ENCODE results near the gene TEX29. TPM values are rescaled to one million over a fixed set of nuclear protein-coding genes. Genes with fewer than 3 reads are reported as not detected.

The TEX29 gene
- total and polyA plus RNA-seq, 10 of the 15 experiments (the other 5 are each of a cell fraction or from before 2014, with no cell fraction given), result 0.14 to 0.30 (median 0.22) TPM; not detected in 7

DNA sequence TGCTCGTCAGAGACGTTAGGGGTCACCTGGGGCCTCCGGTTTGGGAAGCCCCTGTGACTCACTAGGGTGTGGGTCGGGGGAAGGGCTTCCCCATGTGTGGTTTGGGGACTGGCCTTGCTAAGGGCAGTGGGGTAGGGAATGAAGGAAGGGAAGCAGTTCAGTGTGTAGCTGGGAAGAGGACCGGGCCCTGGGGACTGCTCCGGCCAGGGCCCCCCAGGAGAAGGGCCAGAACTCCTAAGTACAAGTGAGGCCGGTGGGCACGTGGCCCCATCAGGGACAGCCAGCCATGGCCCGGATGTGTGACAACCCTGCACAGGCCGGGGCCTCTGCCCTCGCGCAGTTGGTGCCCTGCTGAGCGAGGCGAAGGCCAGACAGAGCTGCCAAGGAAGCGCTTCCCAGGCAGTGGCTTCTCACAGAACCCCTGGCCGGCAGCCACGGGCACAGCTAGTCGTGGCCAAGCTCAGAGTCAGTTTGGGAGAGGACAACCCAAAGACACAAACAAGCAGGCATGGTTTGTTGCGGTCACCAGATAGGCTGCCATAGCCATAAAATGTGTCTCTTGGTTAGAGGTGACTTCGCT lies 25.7 kb downstream of the TEX29 start:
- H3K79me2 ChIP-seq (ENCODE audit: control insufficient read depth, insufficient read depth, low read length), result no peaks in the 10 kb centered on the region
- no peaks in the 10 kb centered on the region for H3K9me3 ChIP-seq (replicated peaks; ENCODE audit: control insufficient read depth, insufficient read depth, low read length)
- ChIA-PET CTCF (no interaction called here), POLR2A (interaction anchor here (0.5 kb wide), 1 partner anchor 1051 kb away, joined by 4 read pairs; no protein-coding TSS in a partner anchor), SMC1A (ENCODE audit: uncharacterized antibody, unreplicated experiment) (no interaction called here), RAD21 (ENCODE audit: unreplicated experiment) (no interaction called here)
- 50% methylated on average over 19 of the region's 20 CpGs for WGBS (ENCODE audit: insufficient coverage, insufficient replicate concordance, low lambda C conversion rate, missing lambda C conversion rate)
- in situ Hi-C loops (cut with MboI) (no loop called here), intact Hi-C loops (cut with micrococcal nuclease; ENCODE audit: unreplicated experiment) (no loop called here)
- ATAC-seq (no peak), FAIRE-seq (no peak), DNase-seq (ENCODE audit: low read depth, low spot score) (no peak)
- H3K4me2 ChIP-seq (ENCODE audit: control insufficient read depth, insufficient read depth), result no peak overlapping the region
- H3K36me3 ChIP-seq (ENCODE audit: control insufficient read depth in 2 of 2, insufficient read depth in 2 of 2, low read length in 1 of 2), result no peaks in the 10 kb centered on the region; a peak in 1 of 4 replicates
- H2AFZ ChIP-seq (ENCODE audit: control insufficient read depth, low read depth, low read length), result no peak overlapping the region
- H3K27ac ChIP-seq (ENCODE audit: control insufficient read depth, insufficient read depth), result no peak overlapping the region
- no peak overlapping the region for H3K4me3 ChIP-seq
- no peak overlapping the region for H3K9ac ChIP-seq (ENCODE audit: control insufficient read depth, insufficient read depth, low read length)
- H3K4me1 ChIP-seq (ENCODE audit: control insufficient read depth, insufficient read depth, low read length), result no peaks in the 10 kb centered on the region
- H4K20me1 ChIP-seq (ENCODE audit: control insufficient read depth, insufficient read depth), result no peaks in the 10 kb centered on the region
- BruUV-seq (replicated peaks), result no TSS peak
- no peaks in the 10 kb centered on the region for H3K27me3 ChIP-seq (replicated peaks in 1 of 2; ENCODE audit: control insufficient read depth in 2 of 2, insufficient read depth in 2 of 2, low read length in 1 of 2)
- TF ChIP-seq MEF2B (IDR thresholded peaks at IDR 0.05; ENCODE audit: partially characterized antibody, poor library complexity, severe bottlenecking), result no peak
- no peak for TF ChIP-seq IRF4 (IDR thresholded peaks at IDR 0.05; ENCODE audit: low read depth, low read length)
- TF ChIP-seq RELB (IDR thresholded peaks at IDR 0.05; ENCODE audit: low read depth), result no peak
- TF ChIP-seq, protein P1, sequence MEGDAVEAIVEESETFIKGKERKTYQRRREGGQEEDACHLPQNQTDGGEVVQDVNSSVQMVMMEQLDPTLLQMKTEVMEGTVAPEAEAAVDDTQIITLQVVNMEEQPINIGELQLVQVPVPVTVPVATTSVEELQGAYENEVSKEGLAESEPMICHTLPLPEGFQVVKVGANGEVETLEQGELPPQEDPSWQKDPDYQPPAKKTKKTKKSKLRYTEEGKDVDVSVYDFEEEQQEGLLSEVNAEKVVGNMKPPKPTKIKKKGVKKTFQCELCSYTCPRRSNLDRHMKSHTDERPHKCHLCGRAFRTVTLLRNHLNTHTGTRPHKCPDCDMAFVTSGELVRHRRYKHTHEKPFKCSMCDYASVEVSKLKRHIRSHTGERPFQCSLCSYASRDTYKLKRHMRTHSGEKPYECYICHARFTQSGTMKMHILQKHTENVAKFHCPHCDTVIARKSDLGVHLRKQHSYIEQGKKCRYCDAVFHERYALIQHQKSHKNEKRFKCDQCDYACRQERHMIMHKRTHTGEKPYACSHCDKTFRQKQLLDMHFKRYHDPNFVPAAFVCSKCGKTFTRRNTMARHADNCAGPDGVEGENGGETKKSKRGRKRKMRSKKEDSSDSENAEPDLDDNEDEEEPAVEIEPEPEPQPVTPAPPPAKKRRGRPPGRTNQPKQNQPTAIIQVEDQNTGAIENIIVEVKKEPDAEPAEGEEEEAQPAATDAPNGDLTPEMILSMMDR (IDR thresholded peaks at IDR 0.05 in 2 of 3, conservative IDR thresholded peaks at IDR 0.05 in 1 of 3; ENCODE audit: control insufficient read depth in 2 of 3, extremely low read depth in 1 of 3, insufficient read depth in 1 of 3, low read depth in 3 of 3, low read length in 3 of 3), result no peak
- no peak for TF ChIP-seq MYC (IDR thresholded peaks at IDR 0.05; ENCODE audit: insufficient read depth, insufficient read length, insufficient replicate concordance, low read length, severe bottlenecking)
- TF ChIP-seq, protein P2, sequence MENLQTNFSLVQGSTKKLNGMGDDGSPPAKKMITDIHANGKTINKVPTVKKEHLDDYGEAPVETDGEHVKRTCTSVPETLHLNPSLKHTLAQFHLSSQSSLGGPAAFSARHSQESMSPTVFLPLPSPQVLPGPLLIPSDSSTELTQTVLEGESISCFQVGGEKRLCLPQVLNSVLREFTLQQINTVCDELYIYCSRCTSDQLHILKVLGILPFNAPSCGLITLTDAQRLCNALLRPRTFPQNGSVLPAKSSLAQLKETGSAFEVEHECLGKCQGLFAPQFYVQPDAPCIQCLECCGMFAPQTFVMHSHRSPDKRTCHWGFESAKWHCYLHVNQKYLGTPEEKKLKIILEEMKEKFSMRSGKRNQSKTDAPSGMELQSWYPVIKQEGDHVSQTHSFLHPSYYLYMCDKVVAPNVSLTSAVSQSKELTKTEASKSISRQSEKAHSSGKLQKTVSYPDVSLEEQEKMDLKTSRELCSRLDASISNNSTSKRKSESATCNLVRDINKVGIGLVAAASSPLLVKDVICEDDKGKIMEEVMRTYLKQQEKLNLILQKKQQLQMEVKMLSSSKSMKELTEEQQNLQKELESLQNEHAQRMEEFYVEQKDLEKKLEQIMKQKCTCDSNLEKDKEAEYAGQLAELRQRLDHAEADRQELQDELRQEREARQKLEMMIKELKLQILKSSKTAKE (IDR thresholded peaks at IDR 0.05; ENCODE audit: low read depth, poor library complexity, severe bottlenecking), result no peak
- TF ChIP-seq, protein P3, sequence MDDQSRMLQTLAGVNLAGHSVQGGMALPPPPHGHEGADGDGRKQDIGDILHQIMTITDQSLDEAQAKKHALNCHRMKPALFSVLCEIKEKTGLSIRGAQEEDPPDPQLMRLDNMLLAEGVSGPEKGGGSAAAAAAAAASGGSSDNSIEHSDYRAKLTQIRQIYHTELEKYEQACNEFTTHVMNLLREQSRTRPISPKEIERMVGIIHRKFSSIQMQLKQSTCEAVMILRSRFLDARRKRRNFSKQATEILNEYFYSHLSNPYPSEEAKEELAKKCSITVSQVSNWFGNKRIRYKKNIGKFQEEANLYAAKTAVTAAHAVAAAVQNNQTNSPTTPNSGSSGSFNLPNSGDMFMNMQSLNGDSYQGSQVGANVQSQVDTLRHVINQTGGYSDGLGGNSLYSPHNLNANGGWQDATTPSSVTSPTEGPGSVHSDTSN (IDR thresholded peaks at IDR 0.05; ENCODE audit: insufficient replicate concordance, low read depth, low read length), result no peak
- no peak for TF ChIP-seq ZNF592 (IDR thresholded peaks at IDR 0.05)
- TF ChIP-seq SREBF1 (IDR thresholded peaks at IDR 0.05; ENCODE audit: low read length), result no peak

Measured in GM12878 (cell line).